Bronchial epithelial cell (primary cell): ENCODE data around the gene ZNF326. TPM values are rescaled to one million over a fixed set of nuclear protein-coding genes. Genes with fewer than 3 reads are reported as not detected.
"Not testable (repeated sequence)": the region's sequence is repeated elsewhere in the genome, so short reads cannot be mapped to it uniquely, and the experiment has no call there.

Source experiments
- DNase-seq: peaks from one replicate; pipeline ENCODE4 v3.0.0-alpha.2; 2010; ENCODE audit warnings: low read depth
- FAIRE-seq: peaks from 2 replicates; lab custom pipeline; 2011; peaks lifted over from hg19 to GRCh38; lab: Jason Lieb, UNC
- H3K27me3 ChIP-seq: 2 replicates; pipeline ENCODE4 v1.5.1; 2011; ENCODE audit warnings: low read length; ENCODE audit not compliant: control insufficient read depth, insufficient read depth
- H3K36me3 ChIP-seq: 2 replicates; pipeline ENCODE4 v1.5.1; 2011; ENCODE audit warnings: low read length; ENCODE audit not compliant: control insufficient read depth, insufficient read depth
- H3K4me3 ChIP-seq: 2 replicates; pipeline ENCODE4 v1.5.1; 2011; ENCODE audit warnings: mild to moderate bottlenecking, low read depth, low read length, control low read depth
- CTCF ChIP-seq: IDR thresholded peaks from 2 replicates; pipeline ENCODE4 v1.5.1; 2011; ENCODE audit warnings: mild to moderate bottlenecking, moderate library complexity, low read length, control low read depth, inconsistent platforms; ENCODE audit not compliant: insufficient read depth, severe bottlenecking
- total RNA-seq: library from RNA; depleted of rRNA; stranded (reverse); fragments of >200 nt; gene quantifications from 2 replicates; pipeline ENCODE4 v1.2.1, GENCODE V29; 2014

The ZNF326 gene
- total RNA-seq, 1 donor from 2014 or later = 5.5 TPM

DNA sequence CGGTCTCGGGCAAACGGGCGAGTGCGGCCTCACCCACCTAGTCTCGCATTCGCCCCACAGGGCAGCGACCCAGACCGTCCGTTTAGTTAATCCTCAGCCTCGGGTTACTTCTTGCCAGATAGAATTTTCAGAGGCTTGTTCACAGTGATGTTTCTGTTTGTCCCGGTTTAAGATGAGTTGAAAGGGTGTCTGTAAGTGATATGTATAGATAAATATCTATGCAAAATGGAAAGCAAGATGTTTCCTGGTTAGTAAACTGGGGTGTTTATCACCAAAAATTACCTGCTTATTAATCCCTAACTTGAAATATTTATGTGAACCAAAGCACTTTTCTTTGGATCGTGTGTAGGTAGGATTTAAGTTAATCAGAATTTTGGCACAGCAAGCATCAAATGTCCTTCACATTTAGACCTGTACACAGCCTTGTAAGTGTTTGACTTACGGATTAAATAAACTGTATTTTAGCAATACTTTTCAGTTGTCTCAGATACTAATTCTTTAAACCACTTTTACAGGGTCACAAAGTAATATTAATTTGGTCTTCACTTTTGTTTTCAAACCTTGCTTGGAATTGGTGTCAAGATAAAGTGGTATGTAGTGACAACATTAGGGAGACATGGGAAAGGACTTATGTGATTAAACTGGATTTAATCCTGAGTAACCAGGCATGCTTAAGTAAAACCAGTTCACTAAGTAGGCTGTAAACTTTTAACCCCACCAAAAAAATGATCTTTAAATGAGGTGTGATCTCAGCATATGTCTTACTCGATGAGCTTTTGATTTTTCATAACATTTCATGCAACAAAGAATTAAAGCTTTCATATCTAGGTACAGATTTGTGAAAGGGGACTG, 914 bp downstream of the ZNF326 start:
- Histone ChIP-seq H3K27me3 (no peaks in the 10 kb centered on the region), H3K36me3 (peaks cover 2% of the 10 kb centered on the region), H3K4me3 (peak overlapping the region; percentile 94)
- FAIRE-seq = no peak
- no peak for DNase-seq
- no peak for TF ChIP-seq CTCF

GRCh38 chr1:89996450-89997110, 1.7 kb downstream of the ZNF326 start:
- no peak for FAIRE-seq

GRCh38 chr1:89997152-89997551, 2.2 kb downstream of the ZNF326 start:
- not testable (repeated sequence) for H3K36me3 ChIP-seq, H3K4me3 ChIP-seq, H3K27me3 ChIP-seq, DNase-seq, FAIRE-seq

More at GRCh38 chr1:89996450-89997110, 1.7 kb downstream of the ZNF326 start:
- peak overlapping the region; percentile 94 for H3K4me3 ChIP-seq
- H3K27me3 ChIP-seq = no peaks in the 10 kb centered on the region
- DNase-seq = no peak
- no peak for TF ChIP-seq CTCF
- peaks cover 2% of the 10 kb centered on the region for H3K36me3 ChIP-seq

GRCh38 chr1:89998306-89998705, 3.4 kb downstream of the ZNF326 start:
- no peak for FAIRE-seq
- TF ChIP-seq CTCF = no peak
- no peaks in the 10 kb centered on the region for H3K27me3 ChIP-seq
- no peak overlapping the region for H3K4me3 ChIP-seq
- H3K36me3 ChIP-seq = peaks cover 2% of the 10 kb centered on the region
- no peak for DNase-seq

- DNase-seq (no peak), FAIRE-seq (no peak)
- Histone ChIP-seq H3K27me3 (no peaks in the 10 kb centered on the region), H3K4me3 (no peak overlapping the region), H3K36me3 (peaks cover 2% of the 10 kb centered on the region)
- no peak for TF ChIP-seq CTCF
Measured at GRCh38 chr1:89999208-89999607, 4.3 kb downstream of the ZNF326 start.

GRCh38 chr1:89999628-90000027, 4.7 kb downstream of the ZNF326 start:
- H3K4me3 ChIP-seq = no peak overlapping the region
- DNase-seq = no peak
- no peaks in the 10 kb centered on the region for H3K27me3 ChIP-seq
- TF ChIP-seq CTCF = no peak
- FAIRE-seq = no peak
- peaks cover 2% of the 10 kb centered on the region for H3K36me3 ChIP-seq
